ENCODE results near the gene GRM7. TPM values are rescaled to one million over a fixed set of nuclear protein-coding genes. Genes with fewer than 3 reads are reported as not detected.

Gene GRM7
- total RNA-seq, 1 experiment from 2014 or later, result 0.28 TPM

- Histone ChIP-seq H3K56ac (ENCODE audit: insufficient read length, low read depth, low read length) (no peak overlapping the region), H4K8ac (replicated peaks; ENCODE audit: insufficient read length, low read depth, low read length) (no peak overlapping the region), H3K4ac (ENCODE audit: low read depth, low read length) (no peak overlapping the region), H3K27me3 (ENCODE audit: insufficient read depth, low read length) (no peaks in the 10 kb centered on the region), H3K9me3 (ENCODE audit: control insufficient read depth, low read depth, low read length) (no peaks in the 10 kb centered on the region), H3K4me1 (ENCODE audit: insufficient read depth, low read length) (no peaks in the 10 kb centered on the region), H3K14ac (ENCODE audit: insufficient read depth, low read length) (no peak overlapping the region), H3K27ac (ENCODE audit: insufficient read length, low read depth, low read length) (no peak overlapping the region), H3K4me2 (ENCODE audit: insufficient read depth, insufficient read length, low read length) (no peak overlapping the region), H4K91ac (ENCODE audit: insufficient read length, low read depth, low read length) (no peak overlapping the region), H3K18ac (ENCODE audit: insufficient read length, low read depth, low read length) (no peak overlapping the region), H3K9ac (ENCODE audit: extremely low read depth, insufficient read length, low read length) (no peak overlapping the region), H4K5ac (ENCODE audit: insufficient read length, low read depth, low read length) (no peak overlapping the region), H3K23ac (ENCODE audit: insufficient read length, low read depth, low read length) (no peak overlapping the region), H2AFZ (ENCODE audit: low read length) (no peak overlapping the region), H3K79me2 (ENCODE audit: insufficient read depth, low read length) (no peaks in the 10 kb centered on the region), H2BK15ac (ENCODE audit: low read depth, low read length) (no peak overlapping the region), H2BK20ac (ENCODE audit: low read depth, low read length, poor library complexity, severe bottlenecking) (no peak overlapping the region), H2BK12ac (ENCODE audit: insufficient read length, low read depth, low read length) (no peak overlapping the region), H2AK5ac (ENCODE audit: insufficient read length, low read length) (no peak overlapping the region), H3K23me2 (ENCODE audit: insufficient read length, low read depth, low read length, poor library complexity, severe bottlenecking) (no peaks in the 10 kb centered on the region), H3K79me1 (ENCODE audit: insufficient read depth, low read depth, low read length, poor library complexity, severe bottlenecking) (no peaks in the 10 kb centered on the region), H2BK120ac (ENCODE audit: low read depth, low read length, poor library complexity, severe bottlenecking) (no peak overlapping the region), H3T11ph (ENCODE audit: low read length) (no peak overlapping the region), H4K20me1 (ENCODE audit: control insufficient read depth, insufficient read depth, insufficient read length) (no peaks in the 10 kb centered on the region), H2BK5ac (ENCODE audit: insufficient read length, low read length) (no peak overlapping the region)
- Mint-ChIP-seq H3K27ac (no peak overlapping the region), H3K36me3 (ENCODE audit: insufficient read depth in 1 of 3, low read depth in 3 of 3) (no peaks in the 10 kb centered on the region; a peak in 1 of 7 replicates), H3K9me3 (peaks cover 0 to 4% of the 10 kb centered on the region in 2 experiments; a peak in 2 of 5 replicates), H3K27me3 (ENCODE audit: low read depth) (no peaks in the 10 kb centered on the region), H3K4me3 (no peak overlapping the region), H3K4me1 (peaks cover 4 to 7% of the 10 kb centered on the region in 2 experiments)
- no peak for TF ChIP-seq CTCF (conservative IDR thresholded peaks at IDR 0.05)
- WGBS (ENCODE audit: extremely low coverage, insufficient read length, low lambda C conversion rate), result no CpG with 5 or more reads among the region's 2 CpGs
- no peak for DNase-seq
These were observed 340.9 kb downstream of the GRM7 start for GRCh38 chr3:7201784-7202183.
